SU-DHL-6 (cell line): ENCODE data around the gene ESRP2.

Experiments used
- H2AFZ ChIP-seq: fragments of 200-600 bp; sonication (generic); 2 replicates; pipeline ENCODE4 v1.6.1; 2014; ENCODE audit warnings: low read depth, mild to moderate bottlenecking, moderate library complexity, mixed read lengths, antibody characterized with exemption, low read length; ENCODE audit not compliant: severe bottlenecking
- H3F3A ChIP-seq: fragments of 200-600 bp; shearing (Covaris generic); 2 replicates; pipeline ENCODE4 v1.6.0; 2016; ENCODE audit warnings: antibody characterized with exemption, mild to moderate bottlenecking; ENCODE audit not compliant: insufficient read depth
- H3K27ac ChIP-seq: fragments of 200-600 bp; sonication (generic); 2 replicates; pipeline ENCODE4 v1.5.1; 2016; ENCODE audit warnings: low read depth, mild to moderate bottlenecking, low read length, moderate library complexity, mixed read lengths
- H3K27me3 ChIP-seq: fragments of 200-600 bp; sonication (generic), shearing (Covaris generic); 2 replicates; pipeline ENCODE4 v1.6.0; 2014; ENCODE audit warnings: mild to moderate bottlenecking, low read length
- H3K36me3 ChIP-seq: fragments of 200-600 bp; sonication (generic); 2 replicates; pipeline ENCODE4 v1.6.1; 2014; ENCODE audit warnings: mild to moderate bottlenecking, low read length, mixed read lengths
- H3K4me2 ChIP-seq: fragments of 300-600, 200-600 bp; shearing (Covaris generic), sonication (generic); 2 replicates; pipeline ENCODE4 v1.6.0; 2014; ENCODE audit warnings: low read length, low read depth, mild to moderate bottlenecking; ENCODE audit not compliant: poor library complexity, severe bottlenecking
- H3K4me3 ChIP-seq: fragments of 200-600 bp; sonication (generic); 2 replicates; pipeline ENCODE4 v1.5.1; 2014; ENCODE audit warnings: antibody characterized with exemption, low read length, mild to moderate bottlenecking, mixed read lengths; ENCODE audit not compliant: insufficient read depth, poor library complexity, severe bottlenecking
- H3K79me2 ChIP-seq: fragments of 200-600 bp; sonication (generic); 2 replicates; pipeline ENCODE4 v1.6.1; 2014; ENCODE audit warnings: mild to moderate bottlenecking, low read length, moderate library complexity; ENCODE audit not compliant: insufficient read depth
- H3K9ac ChIP-seq: fragments of 200-600 bp; sonication (generic); 2 replicates; pipeline ENCODE4 v1.7.0; 2014; ENCODE audit warnings: mild to moderate bottlenecking, low read length
- H3K9me2 ChIP-seq: fragments of 200-600 bp; sonication (generic); replicated peaks from 2 replicates; pipeline ENCODE4 v1.6.1; 2014; ENCODE audit warnings: low read length; ENCODE audit not compliant: insufficient read depth
- H3K9me3 ChIP-seq: fragments of 200-600 bp; sonication (generic); 2 replicates; pipeline ENCODE4 v1.6.1; 2014; ENCODE audit warnings: low read length, mixed read lengths; ENCODE audit not compliant: insufficient read depth
- H4K20me1 ChIP-seq: fragments of 200-600 bp; sonication (generic); 2 replicates; pipeline ENCODE4 v1.6.1; 2014; ENCODE audit warnings: low read depth, mild to moderate bottlenecking, antibody characterized with exemption, low read length, moderate library complexity, mixed read lengths
- CTCF ChIP-seq: fragments of 200-600 bp; sonication (generic); IDR thresholded peaks from one replicate; pipeline ENCODE4 v1.5.1; 2017; ENCODE audit warnings: antibody characterized with exemption, mild to moderate bottlenecking, low read length, moderate library complexity; ENCODE audit not compliant: insufficient read depth, poor library complexity, severe bottlenecking
- EZH2phosphoT487 ChIP-seq: fragments of 200-600 bp; sonication (generic), shearing (Covaris generic); conservative IDR thresholded peaks from 2 replicates; pipeline ENCODE4 v1.6.1; 2018; ENCODE audit warnings: mild to moderate bottlenecking, antibody characterized with exemption, low read length, moderate library complexity, mixed read lengths

The ESRP2 gene

GRCh38 chr16:68275611-68276191 is 39.8 kb upstream of the ESRP2 start:
- TF ChIP-seq EZH2phosphoT487: no peak
- TF ChIP-seq CTCF: no peak
- Histone ChIP-seq H3K9me2 (no peaks in the 10 kb centered on the region), H3K36me3 (0 out of 2 replicates have a peak, but pooled peaks cover 6% of the 10 kb centered on the region), H3K27me3 (no peaks in the 10 kb centered on the region), H3K27ac (peak overlapping the region; percentile 79), H3K9me3 (no peaks in the 10 kb centered on the region), H3K9ac (0 out of 2 replicates have a peak overlapping the region, but pooled peaks have one; percentile 8), H4K20me1 (no peaks in the 10 kb centered on the region), H2AFZ (no peak overlapping the region), H3F3A (peaks cover 14% of the 10 kb centered on the region), H3K4me2 (peak overlapping the region; percentile 23), H3K79me2 (peaks cover 73% of the 10 kb centered on the region), H3K4me3 (no peak overlapping the region)

- H3K9ac ChIP-seq: no peak overlapping the region
- peak overlapping the region; percentile 79 for H3K27ac ChIP-seq
- peaks cover 75% of the 10 kb centered on the region for H3K79me2 ChIP-seq
- peaks cover 5% of the 10 kb centered on the region; the same call in 1 of the 2 replicates for H3F3A ChIP-seq
- H4K20me1 ChIP-seq: no peaks in the 10 kb centered on the region
- H2AFZ ChIP-seq: no peak overlapping the region
- no peak overlapping the region for H3K4me2 ChIP-seq
- no peaks in the 10 kb centered on the region for H3K9me3 ChIP-seq
- H3K36me3 ChIP-seq: 0 out of 2 replicates have a peak, but pooled peaks cover 6% of the 10 kb centered on the region
- TF ChIP-seq CTCF (no peak), EZH2phosphoT487 (no peak)
- no peak overlapping the region for H3K4me3 ChIP-seq
- no peaks in the 10 kb centered on the region for H3K27me3 ChIP-seq
- H3K9me2 ChIP-seq: no peaks in the 10 kb centered on the region
These were observed 38.5 kb upstream of the ESRP2 start for GRCh38 chr16:68274441-68274840.

GRCh38 chr16:68273896-68274295 is 38.0 kb upstream of the ESRP2 start:
- Histone ChIP-seq H4K20me1 (no peaks in the 10 kb centered on the region), H3K79me2 (peaks cover 75% of the 10 kb centered on the region)

More at GRCh38 chr16:68273896-68274295, 38.0 kb upstream of the ESRP2 start:
- H3K27ac ChIP-seq: peak overlapping the region; percentile 79
- no peaks in the 10 kb centered on the region for H3K27me3 ChIP-seq
- peaks cover 5% of the 10 kb centered on the region; the same call in 1 of the 2 replicates for H3F3A ChIP-seq
- H3K9me2 ChIP-seq: no peaks in the 10 kb centered on the region
- no peak overlapping the region for H3K9ac ChIP-seq
- 0 out of 2 replicates have a peak, but pooled peaks cover 6% of the 10 kb centered on the region for H3K36me3 ChIP-seq
- H2AFZ ChIP-seq: no peak overlapping the region
- H3K9me3 ChIP-seq: no peaks in the 10 kb centered on the region
- H3K4me2 ChIP-seq: no peak overlapping the region
- TF ChIP-seq CTCF (no peak), EZH2phosphoT487 (no peak)
- H3K4me3 ChIP-seq: no peak overlapping the region
